DMS53 treated with DMSO at 0.1 percent for 48 hours (cell line): ENCODE measurements around the gene SHISA4.
"Not testable (repeated sequence)": the region's sequence is repeated elsewhere in the genome, so short reads cannot be mapped to it uniquely, and the experiment has no call there.

Source experiments
- DNase-seq: peaks from one replicate; lab custom pipeline; 2025; ENCODE audit not compliant: unreplicated experiment; lab: John Stamatoyannopoulos, UW

Gene SHISA4, protein sequence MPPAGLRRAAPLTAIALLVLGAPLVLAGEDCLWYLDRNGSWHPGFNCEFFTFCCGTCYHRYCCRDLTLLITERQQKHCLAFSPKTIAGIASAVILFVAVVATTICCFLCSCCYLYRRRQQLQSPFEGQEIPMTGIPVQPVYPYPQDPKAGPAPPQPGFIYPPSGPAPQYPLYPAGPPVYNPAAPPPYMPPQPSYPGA

DNA sequence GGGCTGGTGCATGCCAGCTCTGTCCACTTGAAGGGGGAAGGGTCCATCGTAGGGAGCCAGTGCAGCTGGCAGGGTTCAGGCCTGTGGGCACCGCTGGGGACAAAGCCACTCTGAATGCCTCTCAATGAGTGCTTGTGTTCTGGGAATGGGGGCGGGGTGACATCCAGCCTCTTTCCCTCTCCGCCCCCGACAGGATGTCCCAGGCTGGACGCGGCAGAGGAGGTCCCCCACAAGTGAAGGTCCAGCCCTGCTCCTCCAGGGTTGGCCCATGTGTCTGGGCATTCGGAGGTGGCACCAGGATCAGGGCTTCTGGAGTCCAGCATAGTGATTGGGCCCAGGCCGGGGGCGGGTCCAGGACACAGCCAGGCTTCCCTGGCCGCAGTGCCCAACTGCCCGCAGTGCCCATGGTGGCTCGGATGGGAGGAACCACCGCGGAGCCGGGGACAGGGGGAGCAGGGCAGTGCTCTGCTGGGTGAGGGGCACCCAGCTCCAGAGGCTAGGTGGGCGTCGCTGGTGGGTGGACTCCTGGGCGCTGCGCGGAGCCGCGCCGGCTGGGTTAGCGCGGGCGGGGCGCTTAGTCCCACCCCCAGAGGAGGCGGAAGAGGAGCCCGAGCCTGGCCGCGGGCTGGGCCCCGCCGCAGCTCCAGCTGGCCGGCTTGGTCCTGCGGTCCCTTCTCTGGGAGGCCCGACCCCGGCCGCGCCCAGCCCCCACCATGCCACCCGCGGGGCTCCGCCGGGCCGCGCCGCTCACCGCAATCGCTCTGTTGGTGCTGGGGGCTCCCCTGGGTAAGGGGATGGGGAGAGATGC is at the start of gene SHISA4:
Gene SHISA4 (plus strand): TSS at position 617 of the 808 bp plus-strand sequence. CDS start 97 bp downstream, at position 714.
- DNase-seq = peak; percentile 53

DNA sequence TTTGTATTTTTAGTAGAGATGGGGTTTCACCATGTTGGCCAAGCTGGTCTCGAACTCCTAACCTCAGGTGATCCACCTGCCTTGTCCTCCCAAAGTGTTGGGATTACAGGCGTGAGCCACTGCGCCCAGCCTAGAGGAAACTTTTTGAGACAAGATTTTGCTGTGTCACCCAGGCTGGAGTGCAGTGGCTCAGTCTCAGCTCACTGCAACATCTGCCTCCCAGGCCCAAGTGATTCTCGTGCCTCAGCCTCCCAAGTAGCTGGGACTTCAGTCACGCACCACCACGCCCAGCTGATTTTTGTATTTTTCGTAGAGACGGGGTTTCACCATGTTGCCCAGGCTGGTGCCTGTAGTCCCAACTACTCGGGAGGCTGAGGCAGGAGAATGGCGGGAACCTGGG is 49.6 kb upstream of the SHISA4 start:
- DNase-seq = not testable (repeated sequence)

DNA sequence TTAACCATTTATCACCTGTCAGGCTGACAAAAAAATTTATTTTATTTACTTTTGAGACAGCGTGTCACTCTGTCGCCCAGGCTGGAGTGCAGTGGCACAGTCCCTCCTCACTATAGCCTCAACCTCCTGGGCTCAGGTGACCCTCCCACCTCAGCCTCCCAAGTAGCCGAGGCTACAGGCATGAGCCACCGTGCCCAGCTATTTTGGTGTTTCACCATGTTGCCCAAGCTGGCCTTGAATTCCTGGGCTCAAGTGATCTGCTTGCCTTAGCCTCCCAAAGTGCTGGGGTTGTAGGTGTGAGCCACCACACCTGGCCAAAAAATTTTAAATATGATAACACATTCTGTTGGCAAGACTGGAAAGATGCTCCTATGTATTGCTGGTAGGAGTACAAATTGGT is 48.6 kb upstream of the SHISA4 start:
- DNase-seq = no peak

DNA sequence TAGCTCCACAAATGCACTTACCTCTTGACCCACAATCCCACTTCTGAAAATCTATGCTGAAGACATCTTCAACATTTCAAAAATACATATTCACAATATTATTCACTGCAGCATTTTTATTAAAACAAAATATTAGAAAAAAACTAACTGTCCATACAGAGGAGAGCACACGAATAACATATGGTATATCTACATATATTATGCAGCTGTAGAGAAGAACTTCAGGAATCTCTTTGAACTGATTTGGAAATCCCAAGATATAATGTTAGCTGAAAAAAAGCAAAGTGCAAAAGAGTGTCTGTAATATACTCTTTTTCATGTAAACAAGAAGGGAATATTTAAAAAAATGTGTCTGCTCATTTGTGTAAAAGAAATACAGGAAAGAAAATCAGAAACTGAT is 48.2 kb upstream of the SHISA4 start:
- no peak for DNase-seq

DNA sequence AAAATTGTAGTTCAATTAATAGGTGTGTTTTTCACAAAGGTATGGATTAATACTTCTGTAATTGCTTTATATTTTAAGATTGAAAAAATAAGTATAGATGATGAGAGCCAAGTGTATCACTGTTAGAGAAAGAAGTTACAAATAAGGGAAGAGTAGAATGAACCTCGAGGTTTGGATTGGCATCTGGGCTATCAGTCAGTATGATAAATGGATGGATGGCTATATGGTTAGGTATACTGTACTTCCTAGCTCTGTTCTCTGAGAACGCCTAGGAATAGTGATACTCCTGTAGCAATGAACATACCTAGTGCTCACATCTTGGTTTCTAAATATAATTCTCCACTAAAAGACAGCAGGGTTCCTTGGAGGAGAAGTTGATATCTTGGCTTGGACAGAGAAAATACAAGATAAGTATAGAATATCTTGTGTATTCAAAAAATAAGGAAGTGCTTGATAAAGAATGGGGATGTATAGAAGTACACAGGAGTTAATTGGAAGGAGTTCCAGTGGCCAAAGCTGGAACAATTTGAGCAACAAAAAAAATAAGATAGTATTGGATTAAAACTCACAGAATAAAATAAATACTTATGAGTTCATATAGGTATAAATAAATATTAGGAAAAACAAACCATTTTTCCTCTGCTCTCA is 47.3 kb upstream of the SHISA4 start:
- no peak for DNase-seq

DNA sequence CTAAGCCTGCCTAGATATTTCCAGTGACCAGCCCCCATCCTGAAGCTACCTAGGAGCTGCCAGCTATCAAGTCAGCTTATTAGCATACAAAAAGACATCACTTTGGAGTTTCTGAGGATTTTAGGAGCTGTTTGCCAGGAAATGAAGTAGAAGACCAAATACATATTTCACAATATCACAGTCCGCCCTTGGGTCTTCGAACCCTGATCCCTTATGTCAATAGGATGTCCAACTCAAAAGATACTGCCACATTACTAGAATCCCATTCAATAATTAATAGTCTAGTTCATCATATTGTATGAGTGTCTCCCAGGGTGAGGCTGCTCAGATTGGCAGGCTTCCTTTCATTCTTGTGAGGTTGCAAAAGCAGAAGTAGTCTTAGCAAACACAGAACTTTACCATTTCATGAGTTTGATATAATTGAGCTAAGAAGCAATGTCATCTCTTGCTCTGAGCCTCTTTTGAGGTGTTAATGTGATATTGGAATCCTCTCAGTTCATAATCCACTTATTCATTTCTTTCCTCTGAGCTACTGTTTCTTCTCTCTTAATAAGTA is 46.1 kb upstream of the SHISA4 start:
- DNase-seq = no peak

DNA sequence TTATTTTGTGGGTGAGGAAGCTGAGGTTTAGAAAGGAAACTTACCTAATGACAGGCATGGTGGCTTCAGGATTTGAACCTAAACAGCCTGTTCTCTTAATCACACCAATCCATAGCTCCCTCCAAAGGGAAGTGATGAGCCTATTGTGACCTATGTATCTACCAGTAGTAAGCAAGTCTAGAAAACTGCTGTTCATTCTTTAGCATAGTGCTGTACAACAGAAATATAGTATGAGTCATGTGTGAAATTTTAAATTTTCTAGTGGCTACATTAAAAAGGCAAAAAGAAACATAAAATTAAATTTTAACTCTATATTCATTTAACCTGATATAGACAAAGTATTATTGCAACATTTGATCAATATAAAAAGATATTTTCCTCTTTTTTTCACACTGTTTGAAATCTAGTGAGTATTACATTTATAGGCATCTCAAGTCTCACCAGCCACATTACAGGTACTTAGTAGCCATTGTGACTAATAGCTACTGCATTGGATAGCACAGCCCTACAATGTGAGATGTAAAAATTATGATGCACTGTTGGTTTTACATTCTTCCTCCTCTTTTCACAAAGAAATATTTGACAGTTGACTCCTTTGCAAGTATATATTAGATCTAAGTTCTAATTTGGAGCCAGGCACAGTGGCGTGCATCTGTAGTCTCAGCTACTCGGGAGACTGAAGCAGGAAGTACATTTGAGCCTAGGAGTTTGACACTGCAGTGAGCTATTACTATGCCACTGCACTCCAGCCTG is 43.2 kb upstream of the SHISA4 start:
- DNase-seq = no peak

DNA sequence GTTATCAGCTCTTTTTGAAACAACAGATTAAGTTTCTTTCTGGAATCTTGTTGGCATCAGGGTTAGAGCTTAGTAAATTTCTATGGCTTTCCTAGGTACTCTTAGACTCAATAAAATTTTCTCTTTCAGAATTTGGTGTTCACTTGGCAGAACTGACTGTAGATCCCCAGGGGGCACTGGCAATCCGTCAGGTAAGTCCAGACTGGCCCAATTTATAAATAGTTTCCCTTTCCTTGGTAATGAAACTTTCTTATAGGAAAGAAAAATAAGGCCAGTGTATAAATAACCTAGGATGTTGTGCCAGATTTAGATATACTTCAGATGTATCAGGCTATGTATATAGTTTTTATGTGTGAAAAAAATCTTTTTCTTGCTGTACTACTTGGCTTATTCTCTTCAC is 41.5 kb upstream of the SHISA4 start:
- no peak for DNase-seq

DNA sequence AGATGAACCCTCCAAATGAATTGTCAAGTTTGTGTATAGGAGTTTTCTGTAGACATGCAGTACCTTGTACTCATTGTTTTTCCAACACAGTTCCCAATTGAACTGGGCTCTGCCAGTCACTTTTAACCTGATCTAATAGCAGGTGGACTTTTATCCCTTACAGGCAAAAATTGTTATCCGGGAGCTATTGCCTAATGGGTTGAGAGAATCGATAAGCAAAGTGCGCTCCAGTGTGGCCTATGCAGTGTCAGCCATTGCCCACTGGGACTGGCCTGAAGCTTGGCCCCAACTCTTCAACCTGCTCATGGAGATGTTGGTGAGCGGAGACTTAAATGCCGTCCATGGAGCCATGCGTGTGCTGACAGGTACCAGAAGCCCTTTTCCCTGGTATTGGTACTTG is 40.5 kb upstream of the SHISA4 start:
- DNase-seq = no peak

DNA sequence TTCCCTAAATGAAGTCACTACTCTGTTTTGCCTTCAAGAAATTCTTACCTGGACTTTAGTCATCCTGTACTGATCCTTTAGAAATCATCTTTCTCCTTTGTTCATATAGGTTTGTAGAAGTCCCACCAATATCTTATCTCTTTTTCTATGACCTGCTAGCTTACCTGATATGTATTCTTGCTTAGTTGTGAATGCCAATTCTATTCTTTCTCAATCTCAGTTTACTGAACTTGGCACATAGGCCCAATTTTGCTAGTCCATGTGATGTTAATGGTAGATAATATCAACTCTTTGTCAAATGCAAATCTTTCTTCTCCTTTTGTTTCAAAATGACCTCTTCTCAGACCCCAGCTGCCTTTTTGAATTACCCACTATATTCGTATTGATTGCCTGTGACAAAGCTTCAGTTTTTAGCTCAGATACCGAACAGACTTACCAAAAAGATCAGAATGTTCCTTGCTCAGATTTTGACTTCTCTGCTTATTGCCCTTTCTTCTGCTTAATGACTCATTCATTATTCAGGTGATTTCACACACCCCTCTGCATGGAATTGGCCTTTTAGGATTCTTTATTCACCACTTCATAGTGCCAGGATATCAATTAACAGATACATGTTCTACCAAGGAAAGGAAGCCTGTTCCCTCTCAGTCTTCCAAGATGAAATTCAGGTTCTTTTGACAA is 39.2 kb upstream of the SHISA4 start:
- no peak for DNase-seq

DNA sequence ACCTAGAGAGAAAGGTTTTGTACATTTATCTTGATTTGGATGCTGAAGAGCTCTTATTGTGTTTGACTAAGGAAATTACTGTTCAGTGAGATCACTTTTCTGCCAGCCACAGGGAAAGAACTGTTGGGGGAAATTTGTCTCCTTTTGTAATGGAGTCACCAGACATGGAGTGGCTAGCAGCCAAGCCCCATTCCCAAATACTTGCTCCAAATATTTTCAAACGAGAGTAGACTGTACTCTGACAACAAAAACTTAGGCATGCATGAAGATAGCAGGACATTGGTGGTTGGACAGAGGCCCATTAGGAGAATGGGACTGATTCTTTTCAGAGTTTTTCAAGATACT is 38.7 kb upstream of the SHISA4 start:
- no peak for DNase-seq

DNA sequence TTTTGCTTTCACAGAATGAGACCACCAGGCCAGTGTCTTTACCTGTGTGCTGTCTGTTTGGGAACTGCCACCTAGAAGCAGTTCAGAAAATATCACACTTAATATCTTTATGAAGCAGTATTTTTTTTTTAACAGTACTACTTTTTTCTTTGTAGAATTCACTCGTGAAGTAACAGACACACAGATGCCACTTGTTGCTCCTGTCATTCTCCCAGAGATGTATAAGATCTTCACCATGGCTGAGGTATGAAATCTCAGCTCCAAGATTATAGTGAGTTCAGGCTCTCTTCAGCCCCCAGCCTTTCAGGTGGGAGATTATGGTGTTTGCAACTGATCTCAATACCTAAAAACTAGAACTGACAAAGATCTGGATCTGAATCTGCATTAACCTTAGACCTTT is 36.7 kb upstream of the SHISA4 start:
- no peak for DNase-seq

DNA sequence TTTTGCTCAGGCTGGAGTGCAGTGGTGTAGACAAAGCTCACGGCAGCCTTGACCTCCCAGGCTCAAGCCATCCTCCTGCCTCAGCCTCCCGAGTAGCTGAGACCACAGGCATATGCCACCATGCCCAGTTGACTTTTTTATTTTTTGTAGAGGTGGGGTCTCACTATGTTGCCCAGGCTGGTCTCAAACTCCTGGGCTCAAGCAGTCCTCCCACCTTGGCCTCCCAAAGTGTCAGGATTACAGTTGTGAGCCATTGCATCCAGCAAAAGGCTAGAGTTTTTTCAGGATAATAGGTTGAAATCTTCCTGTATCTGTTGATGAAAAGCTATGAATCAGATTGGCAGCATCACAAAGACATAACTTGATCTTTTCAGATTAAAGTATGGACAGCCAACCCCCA is 32.0 kb upstream of the SHISA4 start:
- DNase-seq = not testable (repeated sequence)

DNA sequence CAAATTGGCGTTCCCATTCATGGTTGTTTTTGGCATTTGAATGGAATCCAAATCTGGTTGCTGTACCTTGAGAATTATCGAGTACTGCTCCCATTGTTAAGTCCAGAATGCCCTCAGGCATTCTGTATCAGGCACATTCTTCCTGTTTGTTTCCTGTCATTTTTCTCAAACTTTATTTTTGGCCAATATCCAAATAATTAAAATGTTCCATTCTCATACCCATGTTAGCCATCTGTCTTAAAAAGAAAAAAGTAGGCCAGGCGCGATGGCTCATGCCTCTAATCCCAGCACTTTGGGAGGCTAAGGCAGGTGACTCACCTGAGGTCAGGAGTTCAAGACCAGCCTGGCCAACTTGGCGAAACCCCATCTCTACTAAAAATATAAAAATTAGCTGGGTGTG is 29.3 kb upstream of the SHISA4 start:
- DNase-seq = no peak

DNA sequence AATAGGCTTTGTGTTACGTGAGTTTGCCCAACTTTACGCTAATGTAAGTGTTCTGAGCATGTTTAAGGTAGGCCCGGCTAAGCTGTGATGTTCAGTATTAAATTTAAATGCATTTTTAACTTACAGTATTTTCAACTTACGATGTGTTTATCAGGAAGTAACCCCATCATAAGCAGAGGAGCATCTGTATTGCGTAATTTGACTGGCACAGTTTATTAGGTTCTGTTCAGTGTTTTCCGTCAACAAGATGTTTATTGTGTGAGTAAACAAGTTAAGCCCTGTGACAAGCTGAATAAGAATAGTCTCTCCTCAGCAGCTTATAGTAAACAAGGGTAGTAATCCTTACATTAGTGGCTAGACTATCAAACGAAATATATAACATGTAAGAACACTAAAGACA is 27.2 kb upstream of the SHISA4 start:
- no peak for DNase-seq

DNA sequence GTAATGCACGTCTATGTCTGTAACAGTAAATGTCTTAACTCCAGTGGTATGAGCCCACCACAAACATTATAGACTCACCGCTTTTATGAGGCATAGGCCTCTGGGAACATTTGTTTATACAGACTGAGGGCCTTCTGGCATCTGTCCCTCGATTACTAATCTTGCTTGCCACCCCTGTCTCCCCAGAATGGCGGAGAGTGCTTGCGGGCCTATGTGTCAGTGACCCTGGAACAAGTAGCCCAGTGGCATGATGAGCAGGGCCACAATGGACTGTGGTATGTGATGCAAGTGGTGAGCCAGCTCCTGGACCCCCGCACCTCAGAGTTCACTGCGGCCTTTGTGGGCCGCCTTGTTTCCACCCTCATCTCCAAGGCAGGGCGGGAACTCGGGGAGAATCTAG is 18.3 kb upstream of the SHISA4 start:
- no peak for DNase-seq

DNA sequence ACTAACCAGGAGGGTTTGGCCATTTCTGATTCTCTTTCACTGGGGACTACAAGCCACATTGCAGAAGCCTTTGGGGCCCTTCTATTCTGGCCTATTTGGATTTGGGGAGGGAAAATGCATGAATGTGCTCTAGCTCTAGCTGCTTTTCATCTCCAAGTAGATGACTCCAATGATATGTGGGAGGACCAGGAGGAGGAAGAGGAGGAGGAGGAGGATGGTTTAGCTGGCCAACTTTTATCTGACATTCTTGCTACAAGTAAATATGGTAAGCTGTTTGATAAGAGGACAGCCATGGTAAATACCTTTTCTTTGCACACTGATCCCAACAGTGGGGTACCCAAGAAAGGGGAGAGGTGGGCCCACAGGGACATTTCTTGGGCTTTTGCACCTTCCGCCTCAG is 14.0 kb upstream of the SHISA4 start:
- DNase-seq = no peak

DNA sequence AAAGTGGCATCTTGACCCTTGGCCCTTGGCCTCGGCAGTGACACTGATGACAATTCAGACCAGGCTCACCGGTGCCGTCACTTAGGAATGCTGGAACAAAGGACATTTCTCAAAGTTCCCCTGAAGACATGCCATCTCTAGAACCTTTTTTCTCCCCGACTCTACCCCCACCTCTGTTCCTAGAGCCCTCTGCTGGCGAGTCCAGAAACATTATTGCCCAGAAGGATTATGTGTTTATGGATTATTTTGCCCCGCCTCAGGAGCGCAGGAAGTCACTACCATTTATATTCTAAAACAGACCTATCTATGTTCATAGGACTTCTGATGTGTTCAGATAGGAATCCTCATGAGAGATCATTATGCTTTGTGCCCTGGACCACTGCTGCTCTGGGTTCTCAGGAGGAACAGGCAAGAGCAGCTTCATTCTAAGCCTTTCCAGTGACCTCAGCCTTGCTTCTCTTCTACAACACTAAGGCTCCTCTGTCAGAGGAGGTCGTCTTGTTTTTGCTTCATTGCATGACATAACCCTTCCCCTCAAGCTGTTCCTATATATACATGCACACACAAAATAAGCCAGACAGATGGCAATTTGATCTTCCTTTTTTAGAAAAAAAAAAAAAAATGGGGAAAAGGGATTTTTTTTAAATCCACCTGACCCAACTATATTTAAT is 12.4 kb upstream of the SHISA4 start:
- no peak for DNase-seq

DNA sequence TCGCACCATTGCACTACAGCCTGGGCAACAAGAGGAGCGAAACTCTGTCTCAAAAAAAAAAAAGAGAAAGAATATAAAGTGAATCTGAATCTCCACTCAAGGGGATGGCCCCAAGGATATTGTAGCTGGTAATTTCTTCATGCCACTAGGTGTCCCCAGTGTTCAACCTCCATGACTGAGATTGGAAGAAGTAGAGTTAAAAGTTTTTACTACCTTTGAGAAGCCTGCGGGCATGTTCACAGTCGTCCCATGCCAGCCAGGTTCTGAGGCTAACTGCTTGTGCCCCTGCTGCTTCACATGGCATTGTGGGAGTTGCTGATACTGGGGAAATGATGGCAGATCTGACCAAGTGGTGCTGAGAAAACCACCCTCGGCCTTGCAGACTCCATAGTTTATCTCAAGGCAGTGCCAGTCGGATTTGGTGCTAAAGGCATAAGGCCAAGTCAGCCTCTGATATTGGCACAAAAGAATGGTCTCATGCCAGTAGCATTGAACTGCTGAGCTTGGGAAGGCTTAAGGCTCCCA is 10.8 kb upstream of the SHISA4 start:
- DNase-seq = peak; percentile 25
